Mesendoderm (in vitro differentiated cells): Measurements from ENCODE around the gene MS4A7.

Experiments
- DNase-seq: peaks from one replicate; pipeline ENCODE4 v3.0.0; 2013
- H2AK5ac ChIP-seq: 2 replicates; pipeline ENCODE4 v1.6.1; 2013; ENCODE audit warnings: low read length, inconsistent platforms
- H2BK120ac ChIP-seq: 2 replicates; pipeline ENCODE4 v1.6.1; 2013; ENCODE audit warnings: low read depth, mild to moderate bottlenecking, low read length, moderate library complexity, mixed read lengths
- H2BK15ac ChIP-seq: replicated peaks from 2 replicates; pipeline ENCODE4 v1.6.1; 2013; ENCODE audit warnings: low read depth, mild to moderate bottlenecking, moderate library complexity
- H2BK5ac ChIP-seq: 2 replicates; pipeline ENCODE4 v1.6.1; 2013; ENCODE audit warnings: low read length, inconsistent platforms
- H3K18ac ChIP-seq: 2 replicates; pipeline ENCODE4 v1.6.1; 2013; ENCODE audit warnings: mild to moderate bottlenecking, low read length, mixed read lengths
- H3K23ac ChIP-seq: one replicate; pipeline ENCODE4 v1.6.1; 2013; ENCODE audit warnings: low read length
- H3K27ac ChIP-seq: 2 replicates; pipeline ENCODE4 v1.5.1; 2013; ENCODE audit warnings: low read depth, mild to moderate bottlenecking, inconsistent platforms, low read length, moderate library complexity
- H3K27me3 ChIP-seq: 2 replicates; pipeline ENCODE4 v1.6.1; 2013; ENCODE audit warnings: low read length, control low read depth, mild to moderate bottlenecking, inconsistent platforms; ENCODE audit not compliant: insufficient read depth, poor library complexity
- H3K36me3 ChIP-seq: 2 replicates; pipeline ENCODE4 v1.6.1; 2013; ENCODE audit warnings: low read length, inconsistent platforms; ENCODE audit not compliant: control insufficient read depth, insufficient read depth
- H3K4ac ChIP-seq: one replicate; pipeline ENCODE4 v1.6.1; 2013; ENCODE audit warnings: low read depth, mild to moderate bottlenecking, low read length, moderate library complexity
- H3K4me1 ChIP-seq: 2 replicates; pipeline ENCODE4 v1.6.1; 2013; ENCODE audit warnings: low read depth, low read length, inconsistent platforms; ENCODE audit not compliant: control insufficient read depth
- H3K4me2 ChIP-seq: 2 replicates; pipeline ENCODE4 v1.6.1; 2013; ENCODE audit warnings: low read length
- H3K4me3 ChIP-seq: 2 replicates; pipeline ENCODE4 v1.5.1; 2013; ENCODE audit warnings: mild to moderate bottlenecking, low read length
- H3K56ac ChIP-seq: one replicate; pipeline ENCODE4 v1.6.1; 2013; ENCODE audit warnings: low read length
- H3K79me1 ChIP-seq: 2 replicates; pipeline ENCODE4 v1.6.1; 2013; ENCODE audit warnings: low read length, inconsistent platforms
- H3K79me2 ChIP-seq: 2 replicates; pipeline ENCODE4 v1.6.1; 2013; ENCODE audit warnings: mild to moderate bottlenecking, low read length; ENCODE audit not compliant: control insufficient read depth, insufficient read depth
- H3K9ac ChIP-seq: 2 replicates; pipeline ENCODE4 v1.6.1; 2013; ENCODE audit warnings: low read length, inconsistent platforms
- H4K5ac ChIP-seq: one replicate; pipeline ENCODE4 v1.6.1; 2013; ENCODE audit warnings: low read length
- H4K8ac ChIP-seq: one replicate; pipeline ENCODE4 v1.6.1; 2013; ENCODE audit warnings: low read depth, mild to moderate bottlenecking, control low read depth, low read length, moderate library complexity
- WGBS: extraction: QIAGEN DNeasy Blood & Tissue Kit; methylation state at CpG from one replicate; pipeline ENCODE4 v1.1.7; 2013; ENCODE audit warnings: low lambda C conversion rate, missing lambda C conversion rate; ENCODE audit not compliant: insufficient coverage; ENCODE audit errors: extremely low coverage; 5-methylcytosine and 5-hydroxymethylcytosine counted together

The MS4A7 gene

DNA sequence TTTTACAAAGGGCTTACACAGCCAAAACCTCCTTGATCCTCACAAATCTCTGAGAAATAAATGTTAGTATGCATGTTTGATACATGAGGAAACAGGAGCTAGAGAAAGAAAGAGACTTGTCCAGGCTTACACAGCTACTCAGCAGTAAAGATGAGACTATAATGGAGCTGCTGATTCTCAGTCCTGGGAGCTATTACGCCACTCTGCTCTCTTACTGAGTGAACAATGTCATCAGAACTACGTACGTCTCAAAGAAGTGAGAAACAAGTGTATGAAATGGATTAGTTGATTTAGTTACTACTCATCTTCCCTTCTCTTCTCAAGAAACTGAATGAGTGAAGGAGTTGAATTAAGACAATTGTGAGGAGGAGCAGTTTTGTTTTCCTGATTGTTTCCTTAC, 39.0 kb upstream of the MS4A7 start:
- Histone ChIP-seq H2AK5ac (no peak overlapping the region), H3K4me2 (no peak overlapping the region), H3K27me3 (no peaks in the 10 kb centered on the region), H3K79me1 (no peaks in the 10 kb centered on the region), H3K4ac (no peak overlapping the region), H3K18ac (no peak overlapping the region), H3K27ac (no peak overlapping the region), H2BK120ac (no peak overlapping the region), H3K79me2 (no peaks in the 10 kb centered on the region), H2BK5ac (no peak overlapping the region), H3K56ac (no peak overlapping the region), H3K4me1 (no peaks in the 10 kb centered on the region), H3K9ac (no peak overlapping the region), H2BK15ac (no peak overlapping the region), H3K4me3 (no peak overlapping the region), H4K8ac (no peak overlapping the region), H3K36me3 (no peaks in the 10 kb centered on the region), H4K5ac (no peak overlapping the region), H3K23ac (no peak overlapping the region)
- WGBS, result no CpG with 5 or more reads among the region's 3 CpGs
- DNase-seq, result no peak

DNA sequence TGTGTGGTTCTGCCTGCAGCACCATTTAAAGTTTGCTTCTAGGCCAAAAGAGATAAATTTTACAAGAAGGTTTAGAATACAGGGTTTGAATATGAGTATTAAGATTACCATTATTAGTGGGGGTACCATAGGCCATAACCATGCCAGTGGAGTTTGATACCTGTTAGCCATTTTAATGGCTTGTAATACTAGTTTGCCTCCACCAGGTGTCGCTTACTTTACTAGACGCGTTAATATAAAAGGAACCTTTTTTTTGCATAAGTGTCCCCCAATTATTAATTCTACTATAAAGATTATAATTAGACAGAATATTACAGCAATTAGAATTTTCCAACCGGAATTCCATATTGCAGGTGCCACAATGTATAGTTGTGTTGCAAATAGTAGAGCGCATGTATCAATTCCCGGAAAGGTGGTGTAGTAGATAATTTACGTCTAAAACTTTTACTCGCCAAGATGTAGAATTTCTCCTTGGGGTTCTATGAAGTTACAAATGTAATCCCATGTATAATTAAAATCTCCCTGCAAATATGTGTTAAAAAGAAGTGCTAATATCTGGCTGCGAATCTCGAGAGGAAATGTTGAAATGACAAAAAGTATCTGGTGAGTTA, 35.1 kb upstream of the MS4A7 start:
- no peaks in the 10 kb centered on the region for H3K36me3 ChIP-seq
- H3K4ac ChIP-seq, result no peak overlapping the region
- no peak overlapping the region for H3K23ac ChIP-seq
- no peak overlapping the region for H3K9ac ChIP-seq
- H4K8ac ChIP-seq, result no peak overlapping the region
- no peak overlapping the region for H4K5ac ChIP-seq
- WGBS, result no CpG with 5 or more reads among the region's 10 CpGs
- H3K79me2 ChIP-seq, result no peaks in the 10 kb centered on the region
- DNase-seq, result peak; percentile 36
- H3K27ac ChIP-seq, result no peak overlapping the region
- no peak overlapping the region for H2BK120ac ChIP-seq
- H3K4me2 ChIP-seq, result no peak overlapping the region
- no peaks in the 10 kb centered on the region for H3K4me1 ChIP-seq
- H3K4me3 ChIP-seq, result no peak overlapping the region
- no peaks in the 10 kb centered on the region for H3K27me3 ChIP-seq
- H3K79me1 ChIP-seq, result no peaks in the 10 kb centered on the region
- H3K56ac ChIP-seq, result no peak overlapping the region
- no peak overlapping the region for H2BK5ac ChIP-seq
- H2BK15ac ChIP-seq, result no peak overlapping the region
- no peak overlapping the region for H3K18ac ChIP-seq
- no peak overlapping the region for H2AK5ac ChIP-seq

DNA sequence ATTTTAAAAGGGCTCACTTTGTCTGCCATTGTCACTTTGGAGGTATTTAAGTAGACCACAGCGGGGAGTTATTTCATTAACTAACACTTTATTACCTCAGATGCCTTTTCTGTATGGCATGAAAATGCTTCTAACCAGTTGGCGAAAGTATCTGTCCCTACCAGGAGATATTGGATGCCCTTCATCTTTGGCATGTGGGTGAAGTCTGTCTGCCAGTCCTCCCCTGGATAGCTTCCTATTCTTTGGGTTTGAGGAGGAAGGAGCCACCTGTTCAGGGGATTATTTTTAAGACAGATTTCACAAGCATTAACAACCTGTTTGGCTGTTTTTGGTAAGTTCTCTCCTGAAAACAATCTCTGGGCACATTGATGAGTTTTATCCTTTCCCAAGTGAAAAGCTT, 34.2 kb upstream of the MS4A7 start:
- H3K27me3 ChIP-seq, result no peaks in the 10 kb centered on the region
- H3K79me2 ChIP-seq, result no peaks in the 10 kb centered on the region
- H3K9ac ChIP-seq, result no peak overlapping the region
- H4K5ac ChIP-seq, result no peak overlapping the region
- no peak overlapping the region for H3K23ac ChIP-seq
- H2BK120ac ChIP-seq, result no peak overlapping the region
- no peak overlapping the region for H3K56ac ChIP-seq
- no CpG with 5 or more reads among the region's 2 CpGs for WGBS
- H3K18ac ChIP-seq, result no peak overlapping the region
- H2BK5ac ChIP-seq, result no peak overlapping the region
- no peak overlapping the region for H2AK5ac ChIP-seq
- no peak overlapping the region for H2BK15ac ChIP-seq
- no peak overlapping the region for H4K8ac ChIP-seq
- no peak overlapping the region for H3K4ac ChIP-seq
- no peak overlapping the region for H3K4me2 ChIP-seq
- no peak overlapping the region for H3K27ac ChIP-seq
- H3K4me1 ChIP-seq, result no peaks in the 10 kb centered on the region
- no peaks in the 10 kb centered on the region for H3K79me1 ChIP-seq
- no peak overlapping the region for H3K4me3 ChIP-seq
- no peak for DNase-seq
- no peaks in the 10 kb centered on the region for H3K36me3 ChIP-seq

- Histone ChIP-seq H3K23ac (no peak overlapping the region), H3K27me3 (no peaks in the 10 kb centered on the region), H3K9ac (no peak overlapping the region), H3K4ac (no peak overlapping the region), H3K27ac (no peak overlapping the region), H3K4me2 (no peak overlapping the region), H3K18ac (no peak overlapping the region), H3K56ac (no peak overlapping the region), H2BK15ac (no peak overlapping the region), H4K5ac (no peak overlapping the region), H3K36me3 (no peaks in the 10 kb centered on the region), H2BK120ac (no peak overlapping the region), H3K4me3 (no peak overlapping the region), H2BK5ac (no peak overlapping the region), H3K4me1 (no peaks in the 10 kb centered on the region), H3K79me1 (no peaks in the 10 kb centered on the region), H4K8ac (no peak overlapping the region), H2AK5ac (no peak overlapping the region), H3K79me2 (no peaks in the 10 kb centered on the region)
- peak; percentile 59 for DNase-seq
These were observed 32.8 kb upstream of the MS4A7 start for GRCh38 chr11:60345489-60345888.

GRCh38 chr11:60347084-60347797, 31.1 kb upstream of the MS4A7 start:
- Histone ChIP-seq H3K27ac (no peak overlapping the region), H3K4me1 (no peaks in the 10 kb centered on the region), H3K27me3 (no peaks in the 10 kb centered on the region), H3K79me2 (no peaks in the 10 kb centered on the region), H2BK5ac (no peak overlapping the region), H3K56ac (no peak overlapping the region), H2BK120ac (no peak overlapping the region), H3K36me3 (no peaks in the 10 kb centered on the region), H3K23ac (no peak overlapping the region), H4K8ac (no peak overlapping the region), H3K4ac (no peak overlapping the region), H3K4me3 (no peak overlapping the region), H2AK5ac (no peak overlapping the region), H2BK15ac (no peak overlapping the region), H4K5ac (no peak overlapping the region), H3K79me1 (no peaks in the 10 kb centered on the region), H3K9ac (no peak overlapping the region), H3K18ac (no peak overlapping the region), H3K4me2 (no peak overlapping the region)
- no CpG with 5 or more reads among the region's 2 CpGs for WGBS
- no peak for DNase-seq

DNA sequence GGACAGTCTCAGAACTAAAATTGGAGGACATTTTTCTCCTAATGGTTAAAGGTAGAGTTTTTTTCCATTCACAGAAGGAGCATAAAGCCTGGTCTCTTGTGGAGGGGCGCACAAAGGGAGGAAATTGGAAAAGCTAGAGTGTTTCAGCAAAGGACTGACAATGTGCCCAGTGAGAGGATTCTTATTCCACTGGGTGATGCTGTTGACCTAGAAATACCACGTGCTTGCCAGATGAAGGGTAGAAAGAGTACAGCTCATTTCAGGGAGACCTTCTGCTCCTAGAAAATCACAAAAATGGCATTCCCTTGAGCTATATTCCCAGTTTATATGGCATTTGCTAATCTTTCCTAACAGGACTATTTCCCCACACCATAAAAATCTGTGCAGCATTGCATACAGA, 30.2 kb upstream of the MS4A7 start:
- no CpG with 5 or more reads among the region's 2 CpGs for WGBS
- H2BK15ac ChIP-seq, result no peak overlapping the region

More for the DNA sequence above, 30.2 kb upstream of the MS4A7 start:
- Histone ChIP-seq H3K27me3 (no peaks in the 10 kb centered on the region), H3K79me2 (no peaks in the 10 kb centered on the region), H4K8ac (no peak overlapping the region), H4K5ac (no peak overlapping the region), H3K4me3 (no peak overlapping the region), H3K36me3 (no peaks in the 10 kb centered on the region), H3K56ac (no peak overlapping the region), H3K18ac (no peak overlapping the region), H3K4me1 (no peaks in the 10 kb centered on the region), H2AK5ac (no peak overlapping the region), H3K4me2 (no peak overlapping the region), H3K27ac (no peak overlapping the region), H2BK120ac (no peak overlapping the region), H3K4ac (no peak overlapping the region), H3K23ac (no peak overlapping the region), H3K79me1 (no peaks in the 10 kb centered on the region), H3K9ac (no peak overlapping the region), H2BK5ac (no peak overlapping the region)
- DNase-seq, result peak; percentile 50
